Ovary (tissue), 9 donors: ENCODE data around the gene CDK15. TPM values are rescaled to one million over a fixed set of nuclear protein-coding genes. Genes with fewer than 3 reads are reported as not detected.

Experiments used
- DNase-seq, 5 donors: peaks; one replicate each; pipeline ENCODE4 v3.0.0-alpha.2; 2019 to 2020
- H3K27ac ChIP-seq, 2 donors: fragments of 200-600 bp; one replicate each; pipeline versions ENCODE4 v1.5.1 to v1.8.0; 2019 to 2022
- H3K27me3 ChIP-seq: fragments of 200-600 bp; one replicate; pipeline ENCODE4 v1.8.0; 2022
- H3K36me3 ChIP-seq: fragments of 200-600 bp; sonication (generic); one replicate; pipeline ENCODE4 v1.5.1; 2019
- H3K4me1 ChIP-seq: one replicate; pipeline ENCODE4 v1.8.1; 2013; ENCODE audit warnings: mild to moderate bottlenecking, moderate library complexity; ENCODE audit not compliant: insufficient read depth
- H3K4me3 ChIP-seq: fragments of 200-600 bp; sonication (generic); one replicate; pipeline ENCODE4 v1.5.1; 2017
- H3K9me3 ChIP-seq, 2 donors: fragments of 200-600 bp in 1 of 2; sonication (generic) in 1 of 2; one replicate each; pipeline versions ENCODE4 v1.5.1 to v1.8.1; 2013 to 2019; ENCODE audit warnings: mild to moderate bottlenecking in 1 of 2, moderate library complexity in 1 of 2
- EP300 ChIP-seq: sonication (generic); formaldehyde crosslinking; IDR thresholded peaks from one replicate; pipeline ENCODE4 v1.6.1; 2017; ENCODE audit warnings: antibody characterized with exemption
- POLR2A ChIP-seq: fragments of 450-650 bp; IDR thresholded peaks from one replicate; pipeline ENCODE4 v1.6.1; 2017; ENCODE audit warnings: antibody characterized with exemption, mild to moderate bottlenecking, moderate library complexity
- WGBS, 3 donors: extraction: QIAGEN DNeasy Blood & Tissue Kit in 1 of 3; methylation state at CpG; one replicate each; pipeline versions ENCODE4 v1.1.5 to v1.1.7; 2013 to 2017; 5-methylcytosine and 5-hydroxymethylcytosine counted together
- intact Hi-C, 4 donors: fragments of 100-400 bp; cut with DNase I; formaldehyde crosslinking; loops; one replicate each; pipeline versions ENCODE4 v1.11.0 to v1.15.1; 2022 to 2023
- polyA plus RNA-seq, 2 donors: library from polyadenylated mRNA; stranded (reverse); fragments of 200-250 nt in 1 of 2; fragments of 350-450 nt in 1 of 2; fragmentation: Illumina TruSeq in 1 of 2; extraction: RNeasy Lipid Tissue Mini Kit (QIAGEN cat#74804) in 1 of 2; gene quantifications; one replicate each; pipeline ENCODE4 v1.2.3, GENCODE V29; 2013 to 2014
- total RNA-seq, 7 donors: library from RNA; depleted of rRNA in 2 of 7; stranded (reverse); fragments of >200 nt in 2 of 7; fragmentation: NEBNext Ultra II Directional in 3 of 7; extraction: Animal tissue kit (Norgen Biotek cat#: 25700) in 3 of 7; gene quantifications; one replicate each; pipeline versions ENCODE4 v1.1.0 to v1.2.4, GENCODE V29; 2016 to 2023
- TF ChIP-seq, protein P1 (sequence below), 3 donors: fragments of 450-650 bp in 2 of 3; fragments of 200-600 bp in 1 of 3; IDR thresholded peaks; one replicate each; pipeline versions ENCODE4 v1.5.1 to v1.8.0; 2016 to 2022; ENCODE audit warnings: antibody characterized with exemption in 3 of 3, mild to moderate bottlenecking in 1 of 3
- donor health status: DM: no; HTN: no; CAD: no; lungs with moderate emphysema.
- donor health status: DM: no; HTN: no; CAD: no.
- donor health status: Bipolar disorder and iron deficiency.
- donor health status: DM: yes; HTN: yes; CAD: no.
- donor health status: DM: no; HTN: no; CAD: no.
- donor health status: DM: yes; HTN: yes; CAD: no.

The CDK15 gene
- total and polyA plus RNA-seq, 9 donors: 3.7 to 14.9 (median 5.3) TPM

DNA sequence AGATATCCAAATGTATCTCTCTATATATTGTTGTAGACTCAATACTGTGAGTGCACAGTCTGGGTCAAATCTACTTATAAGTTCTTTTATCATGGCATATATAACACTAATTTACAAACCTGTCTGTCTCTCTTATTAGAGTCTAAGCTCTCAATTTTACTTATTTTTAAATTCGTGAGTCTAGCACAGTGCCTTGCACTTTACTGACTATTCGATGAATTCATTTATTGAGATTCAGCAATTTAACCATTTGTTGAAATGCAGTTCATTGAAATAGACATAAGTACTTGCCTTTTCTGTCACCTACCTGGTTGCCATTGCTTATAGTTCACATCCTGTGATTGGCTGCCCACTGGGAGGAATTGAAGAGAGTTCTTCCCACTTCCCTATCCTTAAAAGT lies 15.3 kb upstream of the CDK15 start:
- intact Hi-C loops: no loop called here
- H3K36me3 ChIP-seq: no peaks in the 10 kb centered on the region
- no peak overlapping the region for H3K27ac ChIP-seq
- no peak for DNase-seq
- 77 to 80% (median 79%) methylated on average over 2 of the region's 2 CpGs for WGBS, 3 donors
- H3K4me1 ChIP-seq: no peaks in the 10 kb centered on the region
- no peak overlapping the region for H3K4me3 ChIP-seq
- no peaks in the 10 kb centered on the region for H3K27me3 ChIP-seq
- no peaks in the 10 kb centered on the region for H3K9me3 ChIP-seq
- TF ChIP-seq, protein P1, sequence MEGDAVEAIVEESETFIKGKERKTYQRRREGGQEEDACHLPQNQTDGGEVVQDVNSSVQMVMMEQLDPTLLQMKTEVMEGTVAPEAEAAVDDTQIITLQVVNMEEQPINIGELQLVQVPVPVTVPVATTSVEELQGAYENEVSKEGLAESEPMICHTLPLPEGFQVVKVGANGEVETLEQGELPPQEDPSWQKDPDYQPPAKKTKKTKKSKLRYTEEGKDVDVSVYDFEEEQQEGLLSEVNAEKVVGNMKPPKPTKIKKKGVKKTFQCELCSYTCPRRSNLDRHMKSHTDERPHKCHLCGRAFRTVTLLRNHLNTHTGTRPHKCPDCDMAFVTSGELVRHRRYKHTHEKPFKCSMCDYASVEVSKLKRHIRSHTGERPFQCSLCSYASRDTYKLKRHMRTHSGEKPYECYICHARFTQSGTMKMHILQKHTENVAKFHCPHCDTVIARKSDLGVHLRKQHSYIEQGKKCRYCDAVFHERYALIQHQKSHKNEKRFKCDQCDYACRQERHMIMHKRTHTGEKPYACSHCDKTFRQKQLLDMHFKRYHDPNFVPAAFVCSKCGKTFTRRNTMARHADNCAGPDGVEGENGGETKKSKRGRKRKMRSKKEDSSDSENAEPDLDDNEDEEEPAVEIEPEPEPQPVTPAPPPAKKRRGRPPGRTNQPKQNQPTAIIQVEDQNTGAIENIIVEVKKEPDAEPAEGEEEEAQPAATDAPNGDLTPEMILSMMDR (IDR thresholded peaks at IDR 0.05): no peak
- no peak for TF ChIP-seq EP300
- no peak for TF ChIP-seq POLR2A

DNA sequence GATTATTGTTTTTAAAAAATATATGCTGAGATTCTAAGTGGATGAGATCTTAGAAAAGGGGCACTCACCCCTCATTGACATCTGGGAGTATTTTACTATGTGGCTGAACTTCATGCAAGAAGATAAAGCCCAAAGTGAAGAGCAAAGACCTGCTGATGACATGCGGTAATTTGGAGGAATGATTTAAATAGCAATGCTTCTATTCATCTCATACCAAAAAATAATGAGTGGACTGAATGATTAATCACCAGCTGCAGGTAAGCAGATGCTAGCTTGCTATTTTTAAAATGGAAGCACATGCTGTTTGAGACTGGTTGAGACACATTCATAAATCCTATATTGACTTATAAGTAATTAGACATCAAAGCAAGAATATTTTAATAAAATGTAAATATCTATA lies 12.7 kb upstream of the CDK15 start:
- TF ChIP-seq POLR2A (no peak), EP300 (no peak)
- TF ChIP-seq, protein P1 (IDR thresholded peaks at IDR 0.05): no peak
- H3K36me3 ChIP-seq: no peaks in the 10 kb centered on the region
- intact Hi-C loops: no loop called here
- H3K4me1 ChIP-seq: no peaks in the 10 kb centered on the region
- H3K27me3 ChIP-seq: no peaks in the 10 kb centered on the region
- no peaks in the 10 kb centered on the region for H3K9me3 ChIP-seq
- no peak for DNase-seq
- no peak overlapping the region for H3K4me3 ChIP-seq
- no peak overlapping the region for H3K27ac ChIP-seq
- 70 to 90% (median 74%) methylated on average over 1 of the region's 1 CpG for WGBS, 3 donors

DNA sequence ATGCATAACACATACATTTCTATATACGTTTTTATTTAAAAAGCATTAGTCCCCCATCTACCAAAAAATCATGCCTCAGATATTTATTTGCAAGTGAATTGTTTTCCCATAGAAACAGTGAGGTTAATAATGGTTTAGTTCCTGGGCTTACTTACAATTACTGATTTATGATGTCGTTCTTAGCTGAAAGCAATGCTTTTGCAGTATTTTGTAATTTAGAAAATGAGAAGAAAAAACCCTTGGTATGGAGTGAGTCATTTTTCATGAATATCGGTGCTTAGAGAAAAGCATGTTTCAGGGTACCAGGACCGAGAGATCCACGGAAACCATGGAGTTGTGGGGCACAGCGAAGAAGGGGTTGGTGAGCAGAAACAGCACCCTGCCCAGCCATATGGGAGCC lies 12.0 kb upstream of the CDK15 start:
- Histone ChIP-seq H3K27ac (no peak overlapping the region), H3K36me3 (no peaks in the 10 kb centered on the region), H3K4me3 (no peak overlapping the region), H3K4me1 (no peaks in the 10 kb centered on the region), H3K27me3 (no peaks in the 10 kb centered on the region), H3K9me3 (no peaks in the 10 kb centered on the region)
- DNase-seq: no peak
- WGBS, 3 donors: 84 to 90% (median 86%) methylated on average over 6 of the region's 6 CpGs
- TF ChIP-seq EP300: no peak
- TF ChIP-seq POLR2A: no peak
- TF ChIP-seq, protein P1 (IDR thresholded peaks at IDR 0.05): no peak
- intact Hi-C loops: no loop called here

DNA sequence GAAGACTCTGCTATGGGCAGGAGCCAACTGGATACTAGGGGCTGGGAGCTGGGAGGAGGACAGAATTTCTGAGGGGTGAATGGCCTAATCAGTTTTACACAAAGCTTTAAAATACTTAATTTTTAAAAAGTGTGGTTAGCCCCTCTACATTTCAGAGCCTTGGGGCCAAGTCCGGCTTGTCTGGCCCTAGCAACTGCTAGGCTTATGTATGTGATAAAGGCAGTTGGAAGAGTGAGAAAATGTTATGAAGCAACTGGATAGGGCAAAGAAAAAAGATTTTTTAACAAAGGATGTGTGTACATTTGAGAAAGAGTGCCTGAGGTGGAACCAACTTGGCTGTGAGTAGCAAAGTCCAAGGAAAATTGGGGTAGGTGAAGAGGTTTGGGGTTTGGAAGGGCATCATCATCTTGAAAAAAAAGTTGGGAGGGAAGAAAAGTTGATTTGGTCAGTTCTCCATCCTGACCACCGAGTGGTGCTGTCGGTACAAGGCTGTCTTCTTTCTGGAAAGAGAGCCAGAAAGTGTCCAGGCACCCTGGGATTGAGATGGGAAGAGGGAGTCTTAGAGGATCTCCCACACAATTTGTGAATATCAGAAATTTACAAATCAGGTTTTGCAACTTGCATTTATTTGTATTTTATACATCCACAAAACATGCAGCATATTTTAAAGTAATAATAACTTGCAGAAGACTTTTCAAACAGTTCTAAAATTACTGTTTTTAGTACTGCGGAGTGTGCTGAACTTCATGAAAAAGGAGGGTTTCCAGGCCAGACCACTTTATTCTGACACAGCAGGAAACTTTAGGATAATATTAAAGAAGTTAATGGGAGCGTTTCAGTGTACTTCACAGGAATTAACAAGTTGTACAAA lies 10.5 kb upstream of the CDK15 start:
- 27 to 31% (median 30%) methylated on average over 5 of the region's 5 CpGs for WGBS, 3 donors
- no peak for TF ChIP-seq EP300
- TF ChIP-seq, protein P1 (IDR thresholded peaks at IDR 0.05): peak; percentile 17 to 65 (median 65)

More for the DNA sequence above, 10.5 kb upstream of the CDK15 start:
- H3K27ac ChIP-seq: no peak overlapping the region
- intact Hi-C loops: loop anchor here in 3 of 4 donors (1.0 to 5.0 kb wide), 4 partner anchors 61 to 383 kb away; partner anchors contain the start of gene FZD7 (in 1 of the 3)
- no peaks in the 10 kb centered on the region for H3K4me1 ChIP-seq
- H3K9me3 ChIP-seq: no peaks in the 10 kb centered on the region
- H3K27me3 ChIP-seq: no peaks in the 10 kb centered on the region
- no peaks in the 10 kb centered on the region for H3K36me3 ChIP-seq
- peak in 4 of 5 donors; percentile 45 to 47 (median 46) for DNase-seq
- H3K4me3 ChIP-seq: no peak overlapping the region
